NOMO-1 treated with DMSO at 0.1 percent for 48 hours (cell line): Measurements from ENCODE around the gene ZSCAN9.

Experiments
- DNase-seq: peaks from one replicate; lab custom pipeline; 2025; ENCODE audit not compliant: unreplicated experiment; lab: John Stamatoyannopoulos, UW

ZSCAN9 gene

DNA sequence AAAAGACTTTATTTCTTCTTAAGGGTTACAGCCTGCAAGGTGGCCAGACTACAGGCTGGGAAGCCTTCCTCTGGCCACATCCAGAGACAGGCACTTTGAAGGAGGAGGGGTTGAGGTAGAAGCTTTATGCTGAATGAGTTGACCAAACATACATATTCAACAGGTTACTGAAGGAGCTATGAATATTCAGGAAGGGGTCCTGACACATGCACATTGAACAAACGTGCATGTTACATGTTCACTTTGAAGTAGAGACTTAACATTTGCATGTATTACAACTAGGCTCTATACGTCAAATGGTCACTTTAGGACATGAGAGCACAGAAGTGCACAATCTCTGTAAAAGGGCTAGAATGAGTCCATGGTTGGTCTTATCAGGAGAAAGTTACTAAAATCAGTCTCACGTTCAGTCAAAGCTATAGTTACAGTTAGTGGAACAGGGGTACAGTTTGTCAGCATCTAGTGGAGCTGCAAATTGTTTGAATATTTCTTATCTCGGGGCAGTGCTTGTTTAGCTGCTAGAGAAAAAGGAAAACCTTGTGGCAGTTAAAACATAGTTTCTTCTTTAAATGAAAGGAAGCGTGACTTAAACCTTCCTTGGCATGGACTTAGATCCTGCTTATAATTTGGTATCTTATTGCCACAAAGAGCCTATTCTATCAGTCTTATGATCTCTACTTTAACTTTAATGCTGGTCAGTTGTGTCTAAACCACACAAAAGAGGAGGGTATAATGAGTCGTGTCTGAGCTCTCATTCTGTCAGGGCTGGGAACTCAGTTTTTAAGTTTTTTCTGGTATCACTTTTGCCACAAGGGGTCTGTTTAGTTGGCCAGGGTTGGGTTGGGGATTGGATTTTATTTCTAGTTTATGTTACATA lies 4.6 kb upstream of the ZSCAN9 start:
- DNase-seq: no peak

DNA sequence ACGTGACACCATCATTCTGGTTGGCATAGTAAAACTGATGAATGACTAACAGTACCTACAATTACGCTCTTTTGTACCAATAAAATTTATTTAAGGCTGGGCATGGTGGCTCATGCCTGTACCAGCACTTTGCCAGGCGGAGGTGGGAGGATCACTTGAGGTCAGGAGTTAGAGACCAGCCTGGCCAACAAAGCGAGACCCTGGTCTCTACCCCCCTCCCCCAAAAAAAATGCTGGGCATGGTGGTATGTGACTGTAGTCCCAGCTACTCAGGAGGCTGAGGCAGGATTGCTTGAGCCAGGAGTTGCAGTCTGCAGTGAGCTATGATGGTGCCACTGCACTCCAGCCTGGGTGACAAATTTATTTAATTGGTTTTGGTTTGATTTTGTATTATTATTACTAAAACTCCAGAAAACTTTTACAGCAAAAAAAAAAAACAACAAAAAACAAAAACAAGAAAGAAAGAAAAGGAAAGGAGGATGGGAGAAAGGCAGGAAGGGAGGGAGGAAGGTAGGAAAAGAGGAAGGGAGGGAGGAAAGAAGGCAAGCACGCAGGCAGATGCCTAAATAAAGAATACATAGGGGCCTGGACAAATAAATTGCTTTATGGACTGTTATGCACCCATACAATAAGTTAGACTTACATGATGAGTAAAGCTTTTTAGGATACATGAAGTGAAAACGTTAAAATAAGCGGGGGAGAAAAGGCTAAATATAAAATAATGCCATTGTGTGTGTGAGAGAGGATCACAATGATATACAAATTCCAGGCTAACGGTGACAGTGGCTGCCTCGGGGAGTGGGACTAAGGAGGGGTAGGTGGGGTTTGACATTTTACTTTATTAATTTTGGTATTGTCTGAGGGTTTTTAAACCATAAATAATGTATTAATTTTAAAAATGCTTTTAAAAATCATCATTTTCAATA lies 682 bp upstream of the ZSCAN9 start:
- DNase-seq: no peak

DNA sequence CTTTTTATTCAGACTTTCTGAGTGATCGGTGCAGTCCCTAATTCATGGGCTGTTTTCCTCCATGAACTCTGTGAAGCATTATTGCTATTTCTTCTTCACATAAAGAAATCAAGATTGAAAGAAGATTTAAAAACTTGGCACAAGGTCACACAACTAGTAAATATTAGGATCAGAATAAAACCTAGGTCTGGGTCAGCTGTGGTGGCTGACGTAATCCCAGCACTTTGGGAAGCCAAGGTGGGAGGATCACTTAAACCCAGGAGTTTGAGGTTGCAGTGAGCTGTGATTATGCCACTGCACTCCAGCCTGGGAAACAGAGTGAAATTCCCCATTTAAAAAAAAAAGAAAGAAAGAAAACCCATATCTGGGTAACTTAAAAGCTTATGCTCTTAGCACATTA lies 1.4 kb downstream of the ZSCAN9 start:
- no peak for DNase-seq

DNA sequence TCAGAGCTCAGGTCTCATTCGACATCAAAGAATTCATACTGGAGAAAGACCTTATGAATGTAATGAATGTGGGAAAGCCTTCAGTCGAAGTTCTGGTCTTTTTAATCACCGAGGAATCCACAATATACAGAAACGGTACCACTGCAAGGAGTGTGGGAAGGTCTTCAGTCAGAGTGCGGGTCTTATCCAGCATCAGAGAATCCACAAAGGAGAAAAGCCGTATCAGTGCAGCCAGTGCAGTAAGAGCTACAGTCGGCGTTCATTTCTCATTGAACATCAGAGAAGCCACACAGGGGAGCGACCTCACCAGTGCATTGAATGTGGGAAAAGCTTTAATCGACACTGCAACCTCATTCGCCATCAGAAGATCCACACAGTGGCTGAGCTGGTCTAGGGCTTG lies 7.7 kb downstream of the ZSCAN9 start:
- DNase-seq: no peak

DNA sequence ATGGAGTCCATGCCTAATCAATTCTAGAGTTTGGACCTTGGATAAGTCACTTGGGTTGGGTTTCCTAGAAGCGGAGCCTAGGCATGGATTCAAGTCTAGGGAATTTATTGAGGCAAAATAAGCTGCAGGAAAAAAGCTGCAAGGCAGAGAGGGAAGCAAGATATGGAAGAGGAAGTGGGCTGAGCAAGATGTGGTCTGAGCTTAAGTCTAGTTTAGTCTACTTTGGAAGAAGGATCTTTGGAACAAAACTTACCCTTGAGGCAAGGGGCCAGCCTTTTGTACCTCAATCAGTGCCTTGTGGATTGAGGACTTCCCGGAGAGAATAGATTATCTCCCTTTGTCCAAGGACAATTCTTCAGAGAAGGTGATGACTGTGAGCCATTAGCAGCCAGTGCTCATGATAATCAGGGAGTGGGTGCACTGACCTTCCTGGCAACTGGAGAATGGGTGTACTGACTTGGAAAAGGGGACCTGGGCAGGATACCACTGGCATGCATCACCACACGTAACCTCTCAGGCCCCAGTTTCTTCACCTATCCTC lies 10.9 kb downstream of the ZSCAN9 start:
- peak; percentile 19 for DNase-seq

DNA sequence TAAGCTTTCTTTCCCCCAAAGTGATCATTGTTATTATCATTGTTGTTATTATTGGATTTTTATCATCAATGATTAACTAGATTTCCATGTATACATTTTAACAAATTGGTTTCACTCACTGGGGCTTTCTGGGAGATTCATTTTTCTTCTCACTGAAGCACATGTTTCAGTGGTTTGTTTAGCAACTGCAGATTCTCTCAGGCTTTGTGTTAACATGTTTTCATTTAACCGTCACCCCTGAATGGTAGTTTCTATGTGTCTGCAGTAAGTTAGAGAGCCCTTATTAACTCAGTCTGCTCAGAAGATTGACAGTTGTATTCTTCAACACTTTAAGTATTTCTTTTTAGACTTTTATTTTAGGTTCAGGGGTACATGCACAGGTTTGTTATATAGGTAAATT lies 14.6 kb downstream of the ZSCAN9 start:
- DNase-seq: no peak

DNA sequence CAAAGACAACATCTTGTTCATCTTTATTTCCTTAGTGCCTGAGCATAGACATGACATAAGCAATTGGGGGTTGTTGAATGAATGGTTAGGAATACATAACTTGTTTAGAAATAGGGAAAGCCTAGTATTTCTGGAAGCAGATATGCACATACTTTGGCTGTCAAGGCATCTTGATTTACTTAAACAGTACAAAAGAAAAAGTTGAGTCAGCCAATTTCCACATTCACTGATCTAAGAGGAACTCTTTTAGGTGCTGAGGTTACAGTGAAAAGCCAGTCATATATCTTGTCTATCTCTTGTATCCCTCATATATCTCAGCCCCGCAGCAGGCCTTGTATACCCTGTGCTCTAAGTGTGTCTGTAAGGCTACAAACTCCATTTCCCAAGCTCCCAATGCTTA lies 15.4 kb downstream of the ZSCAN9 start:
- no peak for DNase-seq

DNA sequence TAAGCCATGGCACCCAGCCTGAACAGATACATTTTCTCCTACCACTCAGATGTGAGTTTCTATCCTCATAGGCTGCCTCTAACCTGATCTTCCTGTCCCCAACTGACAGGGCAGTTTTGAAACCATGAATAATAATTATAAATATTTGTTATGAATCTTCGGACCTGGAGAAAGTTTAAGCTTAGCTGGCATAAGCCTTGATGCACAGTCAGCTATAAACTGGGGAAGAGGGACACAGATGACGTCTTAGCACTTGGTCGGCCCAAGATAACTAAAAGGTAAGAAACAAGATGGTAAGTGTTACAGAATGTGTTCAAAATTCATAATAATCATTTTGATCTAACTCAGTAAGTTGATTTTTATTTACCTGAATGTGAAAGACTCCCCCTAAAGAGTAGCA lies 18.9 kb downstream of the ZSCAN9 start:
- no peak for DNase-seq

DNA sequence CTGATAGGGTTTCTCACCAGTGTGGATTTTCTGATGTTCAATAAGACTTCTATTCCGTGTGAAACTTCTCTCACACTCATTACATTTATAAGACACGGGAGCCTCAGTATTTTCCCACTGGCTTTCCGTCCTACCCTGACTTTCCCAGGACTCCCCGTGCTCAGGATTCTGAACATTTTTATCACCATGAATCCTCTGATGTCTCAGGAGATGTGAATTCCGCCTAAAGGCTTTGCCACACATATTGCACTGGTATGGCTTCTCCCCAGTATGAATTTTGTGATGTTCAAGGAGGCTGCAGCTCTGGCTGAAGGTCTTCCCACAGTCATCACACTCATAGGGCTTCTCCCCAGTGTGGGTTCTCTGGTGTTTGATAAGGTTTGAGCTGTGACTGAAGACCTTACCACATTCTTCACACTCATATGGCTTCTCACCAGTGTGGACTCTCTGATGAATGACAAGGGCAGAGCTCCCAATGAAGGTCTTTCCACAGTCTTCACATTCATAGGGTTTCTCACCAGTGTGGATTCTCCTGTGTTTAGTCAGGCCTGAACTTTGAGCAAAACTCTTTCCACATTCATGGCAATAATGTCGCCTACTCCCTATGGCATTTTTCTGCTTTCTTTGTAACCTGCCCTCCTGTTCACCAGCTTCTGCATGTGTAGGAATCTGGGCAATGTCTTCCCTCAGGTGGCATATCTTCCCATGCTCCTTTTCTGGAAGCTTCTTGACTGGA lies 20.3 kb downstream of the ZSCAN9 start:
- no peak for DNase-seq

DNA sequence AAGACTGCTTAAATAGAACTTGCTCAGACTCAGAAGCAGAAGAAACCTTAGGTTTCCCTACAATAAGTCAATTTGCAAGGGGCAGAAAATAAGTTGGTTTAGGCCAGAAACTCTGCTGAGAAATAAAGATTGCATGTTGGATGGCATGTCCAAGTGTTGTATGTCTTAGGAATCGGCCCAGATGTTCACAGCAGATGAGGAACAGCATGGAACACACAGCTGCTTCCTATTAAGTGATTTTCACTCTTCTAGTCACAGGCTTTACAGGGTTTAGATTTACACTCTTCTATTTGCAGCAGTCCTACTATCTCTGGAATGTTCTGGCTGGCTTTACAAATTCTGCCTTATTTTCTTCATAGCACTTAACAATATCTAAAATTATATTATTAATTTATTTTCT lies 23.8 kb downstream of the ZSCAN9 start:
- no peak for DNase-seq

DNA sequence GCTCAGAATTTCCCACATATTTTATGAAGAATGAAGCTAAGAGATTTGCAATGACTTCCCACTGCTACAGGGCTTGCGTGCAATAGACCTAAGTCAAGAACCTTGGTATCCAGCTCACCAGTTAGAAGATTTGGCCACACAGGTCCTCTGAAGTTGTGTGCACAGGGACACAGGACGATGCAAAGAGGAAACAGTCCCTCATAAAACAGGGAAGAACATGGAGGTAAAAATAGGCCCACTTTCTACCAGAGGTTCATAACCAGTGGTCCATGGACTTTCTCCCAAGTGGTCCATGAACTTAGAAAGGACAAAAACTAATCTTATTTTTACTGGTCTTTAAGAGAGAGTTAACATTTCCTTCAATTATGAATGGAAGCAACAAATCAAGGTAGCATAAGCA lies 25.7 kb downstream of the ZSCAN9 start:
- no peak for DNase-seq

DNA sequence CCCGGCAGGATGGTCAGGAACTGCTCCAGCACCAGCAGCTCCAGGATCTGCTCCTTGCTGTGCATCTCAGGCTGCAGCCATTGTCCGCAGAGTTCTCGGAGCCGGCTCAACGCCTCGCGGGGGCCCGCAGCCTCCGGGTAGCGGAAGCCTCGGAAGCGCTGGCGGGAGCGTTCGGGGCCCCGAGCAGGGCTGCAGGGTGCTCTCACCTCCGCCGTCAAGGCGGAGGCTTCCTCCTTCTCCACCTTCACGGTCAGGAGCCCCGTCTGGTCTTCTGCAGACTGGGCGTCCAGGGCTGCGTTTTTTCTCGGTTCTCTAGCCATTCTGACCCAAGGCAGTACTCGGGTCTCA lies 26.6 kb downstream of the ZSCAN9 start:
- DNase-seq: no peak

DNA sequence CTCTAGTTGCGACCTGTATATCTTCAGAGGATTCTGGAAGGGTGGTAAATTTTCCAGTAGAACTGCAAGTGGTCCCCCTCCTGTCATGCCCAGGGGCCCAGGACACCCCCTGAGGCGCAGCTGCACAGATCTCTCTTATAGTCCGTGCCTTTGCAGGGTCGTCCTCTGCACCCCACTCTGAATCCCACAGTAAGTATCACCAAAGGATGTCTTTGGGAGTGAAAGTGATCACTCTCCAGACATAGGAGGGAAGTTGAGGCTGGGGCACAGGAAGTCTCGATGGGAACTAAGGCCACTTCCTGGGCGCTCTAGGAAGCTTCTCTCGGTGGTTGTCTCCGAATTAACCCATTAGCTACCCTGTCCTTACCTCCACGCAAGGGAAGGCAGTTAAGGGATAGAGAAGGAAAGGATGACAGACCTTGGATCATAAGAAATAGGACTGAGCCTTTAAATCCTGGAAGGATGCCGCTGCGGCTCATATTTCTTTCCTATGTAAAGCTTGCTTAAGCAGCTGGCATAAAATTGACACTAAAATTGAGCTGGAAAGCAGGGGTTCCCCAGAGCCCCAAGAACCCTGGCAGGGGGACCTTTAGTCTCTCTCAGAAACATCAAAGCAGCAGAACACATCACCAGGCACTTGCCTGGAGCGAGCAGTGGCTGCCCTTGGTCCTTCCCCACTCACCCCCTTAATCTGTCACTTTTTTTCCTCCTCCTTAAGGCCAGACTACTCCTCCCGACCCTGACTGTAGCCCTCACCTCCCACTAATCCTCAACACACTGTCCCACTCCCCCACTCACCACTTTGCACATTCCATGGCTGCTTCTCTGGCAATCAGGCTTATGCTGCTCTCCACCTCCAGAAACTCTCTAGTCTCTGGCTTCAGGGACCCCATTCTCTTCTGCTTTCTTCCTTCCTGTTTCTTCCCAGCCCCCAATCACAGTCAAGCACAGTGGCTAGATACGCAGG lies 27.2 kb downstream of the ZSCAN9 start, which contains the start of gene ZKSCAN4:
TSS of gene ZKSCAN4 (minus strand) at position 261 of the 967 bp plus-strand sequence. CDS start 289 bp downstream, outside the sequence.
- peak; percentile 77 for DNase-seq

DNA sequence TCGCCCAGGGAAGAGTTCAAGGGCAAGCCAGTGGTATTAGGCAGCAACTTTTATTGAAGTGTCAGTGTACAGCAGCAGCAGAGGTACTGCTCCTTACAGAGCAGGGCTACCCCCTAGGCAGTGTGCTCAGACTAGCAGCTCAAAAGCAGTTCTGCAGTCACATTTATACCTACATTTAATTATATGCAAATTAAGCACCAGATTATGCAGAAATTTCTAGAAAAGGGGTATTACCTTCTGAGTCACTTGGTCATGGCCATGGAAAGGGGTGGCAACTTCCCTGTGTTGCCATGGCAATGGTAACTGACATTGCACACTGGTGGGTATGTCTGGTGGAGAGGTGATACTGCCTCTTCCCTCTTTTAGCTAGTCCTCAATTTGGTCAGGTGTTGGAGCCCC lies 29.0 kb downstream of the ZSCAN9 start:
- DNase-seq: no peak

DNA sequence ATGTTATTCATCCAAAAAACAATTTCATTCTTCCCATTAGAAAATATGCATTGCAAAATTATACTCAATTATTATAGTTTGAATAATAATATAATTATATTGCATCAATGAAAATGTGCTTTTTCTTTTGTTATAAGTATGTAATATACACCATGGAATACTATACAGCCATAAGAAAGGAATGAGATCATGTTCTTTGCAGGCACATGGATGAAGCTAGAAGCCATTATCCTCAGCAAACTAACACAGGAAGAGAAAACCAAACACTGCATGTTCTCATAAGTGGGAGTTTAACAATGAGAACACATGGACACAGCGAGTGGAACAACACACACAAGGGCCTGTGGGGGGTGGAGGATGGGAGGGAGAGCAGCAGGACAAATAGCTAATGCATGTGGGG lies 32.0 kb downstream of the ZSCAN9 start:
- no peak for DNase-seq

DNA sequence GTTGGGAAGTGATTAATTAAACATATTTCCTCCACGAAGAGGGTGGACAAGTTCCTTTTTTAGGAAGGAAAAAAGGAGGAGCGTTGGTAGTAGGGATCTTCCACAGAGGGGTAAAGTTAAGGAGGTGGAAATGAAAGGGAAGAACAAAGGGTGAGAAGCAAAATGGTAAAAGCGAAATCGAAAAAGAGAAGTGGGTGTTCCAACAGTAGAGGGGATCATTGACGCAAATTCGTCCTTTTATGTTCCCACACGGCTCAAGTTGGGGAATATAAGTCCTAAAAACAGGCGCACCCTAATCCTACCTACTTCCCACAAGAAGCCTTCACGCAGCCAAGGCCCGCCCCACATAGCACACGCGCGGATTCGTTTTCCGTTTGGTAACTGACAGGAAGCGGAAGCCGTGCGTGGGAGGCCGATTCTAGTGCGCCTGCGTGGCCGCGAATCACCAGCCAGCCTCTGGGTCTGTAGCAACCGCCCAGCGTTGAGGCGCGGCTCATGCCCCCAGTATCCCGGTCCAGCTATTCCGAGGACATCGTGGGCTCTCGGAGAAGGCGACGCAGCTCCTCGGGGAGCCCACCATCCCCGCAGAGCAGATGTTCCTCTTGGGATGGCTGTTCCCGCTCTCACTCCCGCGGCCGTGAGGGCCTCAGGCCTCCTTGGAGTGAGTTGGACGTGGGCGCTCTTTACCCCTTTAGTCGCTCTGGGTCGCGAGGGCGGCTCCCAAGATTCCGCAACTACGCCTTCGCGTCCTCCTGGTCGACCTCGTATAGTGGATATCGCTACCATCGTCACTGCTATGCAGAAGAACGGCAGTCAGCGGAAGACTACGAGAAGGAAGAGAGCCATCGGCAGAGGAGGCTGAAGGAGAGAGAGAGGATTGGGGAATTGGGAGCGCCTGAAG lies 34.1 kb downstream of the ZSCAN9 start, which contains the start of gene NKAPL:
TSS of gene NKAPL (plus strand) at position 421 of the 901 bp plus-strand sequence. CDS start at position 496, 75 bp downstream.
- DNase-seq: no peak

DNA sequence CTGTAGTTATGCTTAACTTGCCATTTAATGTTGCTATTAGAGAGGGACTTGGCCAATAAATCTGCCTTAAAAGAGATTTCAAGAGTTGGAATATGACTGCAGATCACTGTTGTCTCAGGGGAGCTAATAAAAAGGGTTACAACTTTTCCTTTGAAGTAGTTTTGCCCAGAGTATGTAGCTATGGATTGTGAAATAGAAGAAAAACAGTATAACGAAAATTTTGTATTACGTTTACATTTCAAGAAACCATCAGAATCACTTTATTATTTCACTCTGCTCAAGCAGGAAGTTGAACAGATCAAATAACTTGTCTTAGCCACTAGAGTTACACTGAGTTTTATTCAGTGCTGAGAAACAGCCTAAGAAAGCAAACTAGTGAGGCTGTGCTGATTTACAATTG lies 38.8 kb downstream of the ZSCAN9 start:
- DNase-seq: no peak

DNA sequence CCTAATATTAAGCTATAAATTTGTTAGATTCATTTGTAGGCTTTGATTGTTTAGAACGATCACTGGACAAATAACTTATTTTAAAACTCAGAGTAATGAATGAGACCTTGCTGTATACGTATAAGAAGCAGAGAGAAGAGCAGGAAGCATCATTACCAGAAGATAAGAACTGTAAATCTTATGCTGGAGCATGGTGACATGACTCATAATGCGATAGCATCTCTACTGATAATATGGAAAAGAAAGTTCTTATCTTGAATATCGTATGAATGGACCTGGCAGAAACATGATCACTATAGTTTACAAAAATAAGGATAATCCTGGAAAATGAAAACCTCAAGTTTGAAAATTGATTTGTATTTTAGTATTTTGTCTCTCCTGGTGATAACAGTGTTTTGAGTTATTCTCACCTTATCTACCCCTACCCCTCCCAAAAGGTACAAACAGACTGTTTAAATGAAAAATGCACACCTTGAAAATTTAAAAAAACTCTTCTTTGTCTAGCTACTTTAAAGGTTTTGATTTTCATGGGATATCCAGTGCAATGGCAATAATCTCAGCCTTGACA lies 39.8 kb downstream of the ZSCAN9 start:
- no peak for DNase-seq
